GM19372 (cell line): Measurements from ENCODE around the gene GRM2.

Source experiments
- ATAC-seq: cut with Tn5 transposase; IDR thresholded peaks from one replicate; pipeline ENCODE4 v1.9.1; 2021; ENCODE audit warnings: mild to moderate bottlenecking, low read depth, moderate library complexity; ENCODE audit not compliant: unreplicated experiment

Gene GRM2

GRCh38 chr3:51679777-51680176, 27.1 kb upstream of the GRM2 start:
- no peak for ATAC-seq

DNA sequence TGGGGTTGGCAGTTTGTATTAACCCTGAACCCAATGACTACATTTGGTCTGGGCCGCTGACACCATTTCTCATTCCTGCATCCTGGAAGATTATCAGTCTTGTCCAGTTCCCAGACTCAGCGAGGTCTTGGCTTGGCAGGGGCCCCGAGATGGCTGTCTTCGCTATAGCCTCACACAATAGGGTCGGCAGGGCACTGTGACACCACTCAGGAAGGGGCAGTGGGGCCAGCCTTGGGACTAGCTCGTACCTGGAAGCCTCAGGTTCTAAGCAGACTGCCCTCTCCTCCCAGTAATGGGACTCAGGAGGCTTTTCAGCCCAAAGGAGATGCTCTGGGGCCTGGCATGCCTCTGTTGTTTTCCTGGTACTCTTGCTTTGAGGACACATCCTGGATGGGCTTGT, 26.7 kb upstream of the GRM2 start:
- ATAC-seq: no peak

GRCh38 chr3:51680663-51681230, 26.1 kb upstream of the GRM2 start:
- no peak for ATAC-seq

DNA sequence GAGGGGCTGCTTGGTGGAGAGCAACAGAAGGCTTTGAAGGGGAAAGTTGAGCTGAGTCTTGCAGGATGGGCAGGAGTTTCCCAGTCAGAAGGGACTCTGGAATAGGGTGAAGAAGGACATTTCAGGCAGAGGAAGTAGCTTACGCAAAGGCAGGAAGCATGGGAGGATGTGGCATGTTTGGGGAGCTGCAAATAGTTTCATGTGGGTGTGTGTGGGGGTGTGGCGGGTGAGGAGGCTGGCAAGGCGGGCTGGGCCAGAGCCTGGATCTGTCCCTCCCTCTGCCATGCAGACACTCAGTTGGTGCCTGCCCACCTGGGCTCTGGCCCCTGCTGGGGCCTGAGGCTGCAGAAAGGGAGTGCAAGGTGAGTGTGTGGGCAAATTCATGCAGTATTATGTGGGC, 25.4 kb upstream of the GRM2 start:
- no peak for ATAC-seq

DNA sequence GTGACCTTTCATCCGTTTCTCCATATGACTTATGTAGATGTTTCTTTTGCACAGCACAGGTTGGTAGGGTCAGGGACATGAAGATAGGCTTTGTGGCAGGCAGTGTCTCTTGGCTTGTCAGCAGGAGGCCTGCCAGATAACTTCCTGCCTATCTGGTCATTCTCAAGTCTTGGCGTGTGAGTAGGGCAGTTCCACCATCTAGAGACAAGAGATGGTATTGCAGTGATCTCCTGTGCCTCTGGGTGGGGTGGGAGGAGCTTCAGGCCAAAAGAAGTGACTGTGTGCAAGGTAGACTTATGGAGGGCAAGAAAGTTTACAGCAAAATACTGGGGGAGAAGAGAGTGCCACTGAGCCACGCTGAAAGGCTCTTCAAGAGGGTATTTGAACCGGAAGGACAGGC, 24.8 kb upstream of the GRM2 start:
- ATAC-seq: peak; percentile 82

DNA sequence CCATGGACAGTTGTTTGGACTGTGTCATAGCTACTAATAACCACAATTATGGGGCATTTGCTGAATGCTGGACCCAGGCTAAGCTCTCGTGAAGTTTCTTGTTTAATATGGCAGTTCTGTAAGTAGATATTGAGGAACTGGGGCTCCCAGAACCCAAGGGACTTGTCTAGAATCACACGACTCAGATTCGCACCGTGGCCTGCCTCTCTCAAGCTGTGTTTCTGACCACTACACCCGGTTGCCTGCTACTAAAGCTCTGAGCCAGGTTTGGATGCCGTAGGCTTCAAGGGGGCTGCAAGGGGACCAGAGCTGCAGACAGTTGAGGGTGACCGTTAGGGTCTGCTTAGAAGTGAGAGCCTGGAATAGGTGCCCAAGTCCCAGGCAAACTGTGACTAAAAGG, 24.3 kb upstream of the GRM2 start:
- ATAC-seq: no peak

- no peak for ATAC-seq
Measured at GRCh38 chr3:51683566-51683965, 23.3 kb upstream of the GRM2 start.

GRCh38 chr3:51684971-51685751, 21.7 kb upstream of the GRM2 start:
- no peak for ATAC-seq

DNA sequence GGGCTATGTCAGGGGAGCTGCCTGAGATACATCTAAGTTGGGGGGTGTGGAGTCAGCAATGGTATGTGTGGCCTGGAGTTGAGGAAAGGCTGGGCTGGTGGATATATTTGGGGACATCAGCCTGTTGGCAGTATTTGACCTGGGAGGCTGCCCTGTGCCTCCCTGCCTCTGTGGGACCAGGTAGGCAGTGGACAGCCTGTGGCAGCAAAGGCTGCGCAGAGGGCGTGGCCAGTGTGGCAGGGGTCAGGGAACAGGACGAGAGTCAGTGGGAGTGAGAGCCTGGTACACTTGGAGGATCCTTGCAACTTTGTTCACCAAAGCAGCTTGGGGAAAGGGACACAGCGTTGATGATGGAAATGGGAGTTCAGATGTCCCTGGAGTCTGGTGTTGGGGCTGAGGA, 20.8 kb upstream of the GRM2 start:
- ATAC-seq: no peak

DNA sequence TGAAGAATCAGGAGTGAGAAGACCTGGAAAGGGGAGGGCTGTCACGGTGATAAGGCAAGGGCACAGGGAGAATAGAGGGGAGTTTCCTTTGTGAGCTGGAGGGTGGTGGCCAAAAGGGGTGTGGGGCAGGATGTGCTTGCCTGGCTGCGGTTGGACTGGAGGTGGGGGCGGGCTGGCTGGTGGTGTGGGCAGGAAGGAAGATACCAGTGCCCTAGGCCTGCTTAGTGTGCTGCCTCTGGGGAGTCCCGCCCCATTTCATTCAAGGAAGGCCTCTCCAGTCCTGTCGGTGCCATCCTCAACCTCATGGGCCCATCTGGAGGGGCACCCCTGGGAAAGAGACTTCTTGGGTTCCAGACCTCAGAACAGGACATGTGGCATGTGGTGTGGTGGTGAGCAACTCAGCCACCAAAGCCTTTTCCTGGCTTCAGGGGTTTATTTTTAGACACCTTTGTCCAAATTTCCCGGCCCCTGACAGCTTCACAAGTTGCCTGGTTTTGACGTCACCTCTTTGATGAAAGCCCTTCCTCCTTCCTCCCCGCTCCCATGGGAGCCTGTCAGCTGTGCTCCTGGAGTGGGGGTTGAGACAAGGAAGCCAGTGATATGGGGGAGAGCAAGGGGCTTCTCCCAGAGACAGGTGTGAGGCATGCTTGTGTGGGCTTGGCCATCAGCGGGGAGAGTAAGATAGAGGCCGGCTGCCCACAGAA, 20.2 kb upstream of the GRM2 start:
- peak; percentile 47 for ATAC-seq

DNA sequence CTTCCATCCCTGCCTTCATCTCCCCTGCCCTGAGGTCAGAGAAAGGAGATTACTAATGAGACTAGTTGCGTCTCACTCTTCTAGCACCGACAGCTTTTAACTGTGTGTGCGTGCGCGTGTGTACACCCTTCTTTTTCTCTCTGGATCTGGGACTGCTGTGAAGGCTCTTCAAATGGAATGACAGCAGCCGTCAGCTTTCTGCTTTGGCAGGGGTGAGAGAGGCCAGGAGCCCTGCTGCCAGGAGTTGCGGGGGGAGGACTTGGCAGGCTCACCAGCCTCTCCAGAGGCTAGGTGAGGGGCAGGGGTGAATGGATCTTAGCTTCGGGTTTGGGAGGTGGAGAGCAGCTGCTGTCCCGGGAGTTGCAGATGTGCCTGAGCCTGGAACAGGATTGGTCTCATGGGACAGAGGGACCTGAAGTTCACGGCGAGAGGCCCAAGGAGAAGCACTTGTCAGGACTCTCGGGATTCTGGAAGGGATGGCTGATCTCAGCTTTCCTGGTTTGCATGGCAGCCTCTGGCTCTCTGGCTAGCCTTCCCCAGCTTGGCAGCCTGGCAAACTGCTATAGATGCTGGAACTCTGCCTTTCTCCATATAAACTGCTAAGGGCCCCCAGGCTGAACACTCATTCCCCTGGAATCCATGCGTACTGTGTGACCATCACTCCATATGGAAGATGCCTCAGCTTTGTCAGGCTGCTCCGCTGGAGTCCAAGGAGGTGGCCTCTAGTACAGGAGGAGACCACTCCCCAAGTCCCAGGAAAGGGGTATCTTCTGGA, 19.2 kb upstream of the GRM2 start:
- ATAC-seq: no peak

DNA sequence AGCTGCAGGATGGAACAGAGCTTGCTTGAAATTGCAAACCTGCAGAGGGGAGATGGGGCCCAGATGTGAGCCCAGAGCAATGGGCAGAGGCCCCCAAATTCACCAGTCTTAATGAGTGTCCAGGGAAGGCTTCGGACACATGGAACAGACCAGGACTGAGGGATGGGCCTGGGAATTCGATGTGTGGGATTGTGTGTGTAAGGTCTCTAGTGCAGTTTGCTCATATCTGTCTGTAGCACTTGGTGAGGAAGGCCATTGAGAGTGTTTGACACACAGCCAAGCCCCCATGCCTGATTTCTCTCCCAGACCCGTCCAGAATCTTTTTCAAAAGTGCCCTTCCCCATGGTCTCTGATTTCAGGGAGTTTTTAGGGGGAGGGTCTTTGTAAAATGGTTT, 18.7 kb upstream of the GRM2 start:
- no peak for ATAC-seq

DNA sequence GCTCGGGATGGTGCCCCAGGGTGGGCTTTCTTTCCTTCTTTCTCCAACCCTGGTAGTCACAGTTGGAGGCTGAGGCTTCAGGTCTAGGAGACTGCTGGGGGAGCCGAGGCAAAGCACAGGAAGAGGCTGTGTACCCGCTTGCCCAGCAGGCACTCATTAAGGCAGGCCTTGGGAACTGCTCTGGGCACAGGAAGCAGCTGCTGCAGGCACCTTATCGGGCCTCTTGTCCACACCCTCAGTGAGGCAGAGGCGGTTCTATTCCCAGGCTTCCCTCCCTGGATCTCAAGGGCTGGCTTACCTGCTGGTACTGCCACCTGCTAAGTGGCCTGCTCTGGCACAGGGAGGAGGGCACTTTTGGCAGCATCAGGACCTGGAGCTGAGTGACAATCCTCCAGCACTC, 15.8 kb upstream of the GRM2 start:
- ATAC-seq: no peak

DNA sequence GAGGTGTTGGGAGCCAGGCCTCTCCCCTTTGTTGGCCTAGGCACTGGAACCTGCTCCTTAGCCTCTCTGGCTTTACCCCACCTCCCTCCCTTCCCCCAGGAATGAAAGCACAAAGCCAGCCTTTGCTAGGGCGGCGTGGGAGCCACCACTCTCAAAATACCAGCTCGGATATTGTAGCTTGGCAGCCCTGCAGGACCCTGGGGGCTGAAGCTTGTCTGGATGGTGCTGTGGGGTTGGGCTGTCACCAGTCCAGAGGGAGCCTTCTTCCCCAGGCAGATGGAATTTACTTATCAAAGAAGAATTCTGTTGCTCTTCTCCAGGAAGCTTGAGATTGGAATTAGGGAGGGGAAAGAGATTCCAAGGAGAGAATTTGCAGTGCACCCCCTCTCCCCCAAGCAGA, 14.9 kb upstream of the GRM2 start:
- no peak for ATAC-seq

DNA sequence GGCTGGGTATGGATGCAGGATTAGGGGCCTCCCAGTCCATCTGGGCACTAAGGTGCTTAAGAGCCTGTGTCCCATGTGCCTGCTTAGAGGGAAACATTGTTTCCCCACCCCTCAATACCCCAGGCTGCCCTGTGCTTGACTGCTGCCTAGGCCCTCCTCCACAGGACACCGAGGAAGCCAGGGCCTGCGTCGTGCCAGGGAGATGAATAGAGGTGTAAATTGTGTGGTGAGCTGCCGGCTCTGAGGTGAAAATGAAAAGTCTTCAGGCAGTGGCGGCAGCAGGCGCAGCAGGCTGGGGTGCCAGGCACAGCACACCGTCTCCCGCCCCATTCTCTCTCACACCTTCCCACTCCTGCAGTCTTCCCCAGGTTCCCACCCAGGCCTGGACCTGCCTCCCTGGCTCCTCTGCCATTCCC, 13.9 kb upstream of the GRM2 start:
- no peak for ATAC-seq

GRCh38 chr3:51696954-51697353, 9.9 kb upstream of the GRM2 start:
- ATAC-seq: no peak

- no peak for ATAC-seq
Measured at GRCh38 chr3:51698209-51698608, 8.7 kb upstream of the GRM2 start.

DNA sequence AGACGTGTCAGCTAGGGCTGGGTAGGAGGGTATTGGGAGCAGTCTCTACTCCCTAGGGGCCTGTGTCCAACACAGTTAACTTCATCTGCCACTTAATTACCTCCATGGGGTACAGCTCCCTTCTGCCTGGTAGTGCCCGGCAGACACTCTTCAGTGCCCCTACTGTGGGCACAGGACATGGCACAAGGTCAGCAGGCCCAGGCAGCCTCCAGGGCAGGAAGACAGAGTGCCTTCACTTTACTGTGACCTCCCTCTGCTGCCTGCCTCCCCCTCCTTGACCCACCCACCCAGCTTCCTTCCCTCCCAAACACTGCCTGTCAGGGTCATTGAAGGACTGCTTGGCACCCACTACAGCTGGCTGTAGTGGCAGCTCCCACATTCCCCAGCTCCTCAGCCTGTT, 6.5 kb upstream of the GRM2 start:
- ATAC-seq: no peak

DNA sequence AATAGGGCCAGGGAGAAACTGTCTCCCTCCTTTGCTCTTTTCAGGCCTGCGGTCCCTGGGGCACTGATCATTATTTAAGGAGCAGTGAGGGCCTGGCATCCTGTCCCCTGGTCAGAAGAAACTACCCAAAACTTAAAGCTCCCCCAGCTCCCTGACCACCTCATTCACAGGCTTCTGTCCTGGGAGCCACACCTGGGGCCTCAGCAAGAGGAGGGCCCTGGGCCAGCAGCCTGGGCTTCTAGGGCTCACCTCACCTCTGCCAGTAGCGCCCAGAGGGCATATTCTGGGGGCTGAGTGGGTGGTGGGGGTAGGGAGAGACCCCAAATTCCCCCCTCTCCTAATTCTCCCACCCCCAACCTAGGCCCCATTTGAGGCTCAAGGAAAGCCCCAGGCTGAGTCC, 4.7 kb upstream of the GRM2 start:
- no peak for ATAC-seq

DNA sequence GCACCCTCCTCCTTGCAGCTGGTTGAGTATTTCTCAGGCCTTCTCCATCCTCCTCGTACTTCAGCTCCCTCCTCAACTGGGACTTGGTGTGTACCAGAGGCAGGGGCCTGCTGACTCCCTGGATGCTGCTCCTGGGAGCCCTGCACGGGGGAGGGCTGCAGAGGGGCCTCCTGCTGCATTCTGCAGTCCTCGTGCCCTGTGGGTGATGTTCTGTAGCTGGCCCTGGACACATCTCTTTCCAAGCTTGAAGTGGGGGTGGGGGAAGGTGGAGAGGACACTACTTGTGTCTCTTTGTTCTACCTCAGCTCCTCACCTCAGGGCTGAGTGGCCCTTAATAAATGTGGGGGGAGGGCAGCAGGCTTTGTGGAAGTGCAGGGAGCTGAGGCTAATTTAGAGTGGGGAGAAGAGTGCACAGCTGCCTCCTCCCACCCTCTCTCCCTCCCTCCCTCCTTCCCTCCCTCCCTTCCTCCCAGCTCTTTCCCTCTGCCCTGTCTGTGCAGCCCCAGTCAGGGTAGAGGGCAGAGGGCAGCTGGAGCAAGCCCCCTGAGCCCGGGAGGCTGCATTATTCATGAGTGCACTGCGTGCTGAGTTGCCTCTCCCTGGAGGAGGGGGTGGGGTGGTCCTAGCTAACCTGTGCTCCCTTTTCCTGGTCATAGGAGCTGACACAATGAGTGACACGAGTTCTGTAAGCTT, 3.7 kb upstream of the GRM2 start:
- no peak for ATAC-seq
